Activated CD8-positive, alpha-beta memory T cell treated with anti-CD3 and anti-CD28 coated beads, Interleukin-2, amount 50 U/mL, for 24 hours (primary cell): Measurements from ENCODE around the gene ZNF148.

Experiments
- DNase-seq: peaks from one replicate; pipeline ENCODE4 v3.0.0-alpha.2; 2020; ENCODE audit errors: extremely low read depth

ZNF148 gene

GRCh38 chr3:125191256-125191655 is 183.9 kb downstream of the ZNF148 start:
- no peak for DNase-seq

- DNase-seq = no peak
Observed at GRCh38 chr3:125190786-125191185, 184.3 kb downstream of the ZNF148 start.

GRCh38 chr3:125189378-125190165 is 185.6 kb downstream of the ZNF148 start:
- no peak for DNase-seq

- no peak for DNase-seq
Observed at GRCh38 chr3:125188955-125189354, 186.2 kb downstream of the ZNF148 start.

- DNase-seq = no peak
Observed at GRCh38 chr3:125187599-125187910, 187.6 kb downstream of the ZNF148 start.

- no peak for DNase-seq
Observed at GRCh38 chr3:125186800-125187598, 188.1 kb downstream of the ZNF148 start.

GRCh38 chr3:125186261-125186787 is 188.8 kb downstream of the ZNF148 start:
- DNase-seq = no peak

- DNase-seq = no peak
Observed at GRCh38 chr3:125185805-125186204, 189.3 kb downstream of the ZNF148 start.

GRCh38 chr3:125179884-125180240 is 195.3 kb downstream of the ZNF148 start:
- no peak for DNase-seq

GRCh38 chr3:125179143-125179883 is 195.8 kb downstream of the ZNF148 start:
- no peak for DNase-seq

- DNase-seq = no peak
Observed at GRCh38 chr3:125177746-125178145, 197.4 kb downstream of the ZNF148 start.
